ENCODE results near the gene NR5A1.

DNA sequence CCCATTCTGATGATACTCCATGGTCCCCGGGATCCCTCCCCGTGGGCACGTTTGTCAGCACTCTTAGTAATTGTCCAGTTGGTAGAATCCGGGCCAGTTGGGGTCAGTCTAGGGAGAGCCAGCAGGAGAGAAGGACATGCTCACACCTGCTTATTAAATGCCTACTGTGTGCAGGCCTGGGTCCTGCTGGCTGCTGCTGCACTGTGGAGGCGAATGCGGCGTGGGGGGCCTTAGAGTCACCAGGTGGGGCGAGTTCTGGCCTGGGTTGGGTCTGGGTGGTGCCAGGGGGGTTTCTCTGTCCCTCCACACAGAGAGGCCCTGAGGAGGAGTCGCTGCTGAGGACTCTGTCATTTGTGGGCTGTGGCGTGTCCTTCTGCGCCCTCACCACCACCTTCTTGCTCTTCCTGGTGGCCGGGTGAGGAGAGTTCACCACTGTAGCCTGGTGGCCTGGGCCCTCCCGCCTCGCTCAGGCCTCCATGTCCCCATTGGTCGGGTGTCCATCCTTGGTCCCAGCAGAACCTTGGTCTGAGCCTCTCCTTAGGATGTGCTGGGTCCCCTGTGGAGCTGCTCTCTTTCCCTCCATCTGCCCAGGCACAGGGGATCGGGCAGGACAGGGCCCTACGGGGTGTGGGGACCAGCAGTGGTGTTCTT lies 39.7 kb downstream of the NR5A1 start:
- TF ChIP-seq POLR2A (IDR thresholded peaks at IDR 0.05) (no peak), EP300 (IDR thresholded peaks at IDR 0.05) (no peak)
